HL-60 (cell line): Measurements from ENCODE around the gene PSMF1.

Experiments used
- CTCF ChIP-seq: IDR thresholded peaks from one replicate; pipeline ENCODE4 v1.5.1; 2011; ENCODE audit warnings: low read length, control low read depth, inconsistent platforms; ENCODE audit not compliant: insufficient read depth
- GABPA ChIP-seq: IDR thresholded peaks from 2 replicates; pipeline ENCODE4 v1.6.1; 2012; ENCODE audit warnings: low read depth
- POLR2AphosphoS5 ChIP-seq: IDR thresholded peaks from 2 replicates; pipeline ENCODE4 v1.6.1; 2012; ENCODE audit warnings: low read depth

- no peak for TF ChIP-seq CTCF
- no peak for TF ChIP-seq POLR2AphosphoS5
- TF ChIP-seq GABPA = no peak
Observed at GRCh38 chr20:1174787-1175186, 56.4 kb downstream of the PSMF1 start.
